Heart left ventricle (tissue), 13 donors: Measurements from ENCODE around the gene ARID3A.

Experiments used
- CTCF ChIP-seq, 12 donors: fragments of 200-600 bp; sonication (generic) in 4 of 12; IDR thresholded peaks; one replicate each; pipeline versions ENCODE4 v1.5.0 to v1.8.0; 2018 to 2022; ENCODE audit warnings: antibody characterized with exemption in 12 of 12, mild to moderate bottlenecking in 5 of 12
- POLR2A ChIP-seq, 2 donors: fragments of 450-650 bp; IDR thresholded peaks; one replicate each; pipeline ENCODE4 v1.6.1; 2017; ENCODE audit warnings: antibody characterized with exemption in 2 of 2, mild to moderate bottlenecking in 2 of 2, moderate library complexity in 2 of 2
- donor health status: ischemic (EF 13 %, LVEDD 7.1; RV severe dilation, severe dysfunction).
- donor health status: DM: no; HTN: yes; CAD: no.
- donor health status: DM: no; HTN: no; CAD: no.
- donor health status: ischemic (EF 25% LVEDD 6.9; RV normal size, moderate dysfunction).
- donor health status: ischemic (EF 25% LVEDD 5.7; RV mildly dilated, moderate dysfunction).
- donor health status: ischemic (EF 35%, LVEDD 5.7; RV mildly dilated, moderate dysfunction).
- donor health status: nonischemic (EF 11% LVEDD 7.7; RV severe dilation, severe dysfunction).
- donor health status: DM: yes; HTN: yes; CAD: no.
- donor health status: PGD.
- donor health status: ischemic (EF 29% LVEDD 5.4; RV normal size, mild dysfunction).
- donor health status: nonischemic (EF 23%, LVEDD 6.1; RV moderate dilation, normal function).

- TF ChIP-seq CTCF (IDR thresholded peaks at IDR 0.05), result peak in 1 of 12 donors; percentile 13
- TF ChIP-seq POLR2A (IDR thresholded peaks at IDR 0.05), result no peak
These were observed at the start of gene ARID3A for GRCh38 chr19:925526-926322.
